ENCODE results near the gene ARHGAP15.

Gene ARHGAP15

DNA sequence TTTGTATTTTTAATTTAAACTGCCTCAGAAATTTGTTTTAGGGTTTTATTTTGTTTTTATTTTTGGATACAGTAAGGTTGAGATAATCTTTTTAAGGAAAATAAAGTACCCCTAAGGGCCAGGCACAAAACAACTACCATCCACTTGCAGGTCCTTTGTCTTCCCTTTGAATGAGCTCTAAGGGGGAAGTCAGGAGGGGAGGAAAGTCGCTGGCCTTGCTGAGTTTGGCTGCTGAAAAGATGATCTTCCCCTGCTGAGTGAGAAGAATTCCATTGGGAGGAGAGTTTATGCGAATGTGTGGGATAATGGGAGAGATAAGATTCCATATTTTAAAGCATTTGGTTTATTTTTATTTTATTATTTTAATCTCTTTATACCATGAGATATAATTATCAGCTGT lies 100.7 kb downstream of the ARHGAP15 start:
- DNase-seq: no peak

DNA sequence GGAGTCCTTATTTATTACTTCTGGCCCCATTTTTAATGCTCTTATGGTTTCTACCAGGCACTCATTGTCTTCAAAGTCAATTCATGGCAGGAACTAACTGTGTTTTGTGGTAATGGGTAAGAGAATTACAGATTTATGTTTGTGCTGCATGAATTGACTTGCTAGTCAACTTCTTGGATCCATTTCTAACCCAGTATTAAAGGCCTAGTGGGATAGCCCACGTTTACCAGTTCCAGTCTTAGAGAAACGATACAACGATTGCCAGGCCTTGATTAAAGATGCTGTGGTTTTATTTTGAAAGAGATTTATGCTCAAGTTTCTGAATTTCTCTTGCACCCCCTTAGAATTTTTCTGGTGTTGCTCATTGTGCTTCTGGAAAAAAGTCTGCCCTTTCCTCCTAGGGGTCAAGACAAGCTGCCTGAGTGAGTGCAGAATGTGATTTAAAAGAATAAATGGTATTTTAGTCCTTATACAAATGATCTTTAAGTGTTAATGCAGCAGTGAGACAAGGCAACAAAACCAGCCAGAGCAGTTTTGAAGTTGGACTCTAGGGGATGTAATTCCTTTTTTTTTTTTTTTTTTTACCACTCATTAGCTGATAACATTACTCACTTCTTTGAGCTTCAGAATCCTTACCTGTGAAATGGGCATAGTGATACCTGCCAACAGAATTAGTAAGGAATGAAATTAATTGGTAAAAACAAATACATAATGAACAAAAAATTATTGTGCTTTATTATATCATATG lies 101.5 kb downstream of the ARHGAP15 start:
- no peak for DNase-seq

GRCh38 chr2:143231254-143231645 lies 102.0 kb downstream of the ARHGAP15 start:
- DNase-seq: no peak

DNA sequence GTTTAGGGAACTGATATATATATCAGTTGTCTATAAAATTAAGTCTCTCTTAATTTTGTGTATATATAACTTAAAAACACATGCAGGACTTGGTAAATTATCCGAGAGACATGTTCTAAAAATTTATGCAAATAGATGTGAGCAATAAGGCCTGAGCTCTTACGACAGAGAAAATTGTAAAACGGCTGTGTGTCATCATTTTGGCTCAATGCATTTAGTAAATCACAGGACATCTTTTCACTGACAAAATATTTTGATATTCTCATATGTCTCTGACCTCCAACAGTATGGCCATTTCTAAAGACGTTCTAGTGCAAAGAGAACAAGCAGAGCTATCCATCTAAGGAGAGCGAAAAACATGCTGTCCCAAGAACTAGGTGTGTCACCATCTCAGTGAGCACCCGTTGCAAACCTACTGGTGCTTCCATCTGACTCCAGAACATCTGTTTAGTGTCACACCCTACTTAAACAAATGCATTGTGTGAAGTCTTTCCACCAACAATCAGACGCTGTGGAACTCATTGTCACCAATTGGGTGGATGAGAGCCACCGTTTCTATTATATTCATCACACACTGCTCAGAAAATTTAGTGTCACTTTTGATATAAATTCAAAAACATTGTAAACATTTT lies 108.0 kb downstream of the ARHGAP15 start:
- no peak for DNase-seq

DNA sequence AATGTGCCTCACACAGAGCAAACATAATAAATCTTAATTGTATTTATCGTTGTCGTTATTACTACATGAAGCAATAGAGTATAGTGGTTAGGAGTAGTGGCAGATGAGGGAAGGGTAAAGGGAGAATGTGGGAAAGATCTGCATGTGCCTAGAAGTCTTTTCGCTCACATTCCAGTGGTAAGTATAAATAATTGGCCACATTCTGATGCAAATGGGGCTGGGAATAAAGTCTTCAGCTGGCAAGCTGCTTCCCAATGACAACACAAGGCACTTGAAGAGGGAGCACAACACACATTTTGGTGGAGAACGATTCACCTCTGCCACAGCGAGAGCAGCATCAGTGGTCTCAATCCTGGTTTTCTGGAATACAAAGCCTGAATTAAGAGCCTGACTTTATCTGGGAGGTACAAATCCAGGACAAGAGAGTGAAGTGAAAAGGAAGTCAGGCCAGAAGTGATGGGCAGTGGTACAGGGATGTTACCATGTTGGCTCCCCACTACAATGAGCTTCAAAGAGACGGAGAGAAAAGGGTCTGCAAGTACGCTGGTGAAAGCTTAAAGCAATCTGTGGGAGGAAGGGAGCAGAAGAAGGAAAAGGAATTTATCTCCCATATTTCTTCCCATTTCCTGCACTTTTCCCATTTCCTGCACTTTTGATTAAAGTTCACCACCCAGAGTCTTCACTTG lies 112.3 kb downstream of the ARHGAP15 start:
- DNase-seq: no peak

DNA sequence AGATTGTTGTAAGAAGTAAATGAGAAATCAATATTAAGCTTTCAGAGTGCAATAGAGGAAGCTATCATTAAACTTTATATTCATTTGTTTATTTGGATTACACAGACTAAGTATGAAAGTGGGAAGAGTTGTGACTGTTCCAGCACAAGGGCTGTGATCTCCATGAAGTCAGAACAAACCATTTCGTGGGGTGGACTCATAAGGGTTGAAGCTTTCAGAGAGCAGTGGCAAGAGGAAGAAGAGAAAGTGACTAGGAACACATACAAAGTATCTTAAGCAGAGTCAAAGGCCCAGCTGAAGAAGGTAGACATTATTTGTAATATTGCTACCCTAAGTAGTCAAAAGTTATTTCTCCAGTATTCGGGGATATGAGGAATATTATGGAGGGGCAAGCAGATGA lies 117.0 kb downstream of the ARHGAP15 start:
- no peak for DNase-seq

DNA sequence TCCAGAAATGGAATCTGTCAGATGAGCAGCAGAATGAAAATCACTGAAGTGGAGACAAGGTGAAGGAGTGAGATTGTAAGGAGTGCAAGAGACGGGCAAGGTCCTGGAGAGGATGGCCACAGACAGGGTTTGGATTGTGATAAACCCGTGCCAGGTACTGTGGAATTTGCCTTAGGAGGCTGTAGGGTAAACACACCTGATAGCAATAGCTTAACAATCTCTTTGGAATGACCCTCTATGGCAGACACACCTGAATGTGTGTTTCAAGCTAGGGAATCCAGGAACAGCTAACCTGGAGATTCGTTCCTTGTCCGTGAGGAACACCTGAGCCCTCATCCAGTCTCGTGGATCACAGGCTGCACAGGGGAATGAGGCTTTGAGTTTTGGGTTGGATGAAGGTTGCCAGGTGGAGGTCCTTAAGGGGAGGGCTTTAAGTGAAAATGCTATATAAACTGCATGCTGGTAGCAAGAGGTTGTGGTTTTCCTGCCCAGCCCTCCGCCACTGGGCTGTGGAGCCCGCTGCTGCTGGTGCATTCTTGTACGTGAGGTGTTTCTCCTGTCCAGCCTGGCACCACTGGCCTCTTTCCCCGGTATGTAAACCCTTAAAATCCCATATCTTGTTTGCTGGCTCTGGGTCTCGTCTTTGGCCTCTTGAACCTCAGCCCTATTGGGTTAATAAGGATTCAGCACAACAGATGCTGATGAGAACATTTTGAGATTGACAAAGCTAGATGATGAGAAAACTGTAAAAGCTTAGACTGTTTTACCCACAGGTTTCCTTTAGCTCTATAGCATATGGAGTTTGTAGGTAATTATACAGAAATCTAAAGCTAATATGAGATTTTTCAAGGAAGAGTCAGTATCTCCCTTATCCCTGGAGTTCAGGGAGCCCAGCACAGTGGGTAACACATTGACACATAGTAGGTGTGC lies 117.9 kb downstream of the ARHGAP15 start:
- no peak for DNase-seq

DNA sequence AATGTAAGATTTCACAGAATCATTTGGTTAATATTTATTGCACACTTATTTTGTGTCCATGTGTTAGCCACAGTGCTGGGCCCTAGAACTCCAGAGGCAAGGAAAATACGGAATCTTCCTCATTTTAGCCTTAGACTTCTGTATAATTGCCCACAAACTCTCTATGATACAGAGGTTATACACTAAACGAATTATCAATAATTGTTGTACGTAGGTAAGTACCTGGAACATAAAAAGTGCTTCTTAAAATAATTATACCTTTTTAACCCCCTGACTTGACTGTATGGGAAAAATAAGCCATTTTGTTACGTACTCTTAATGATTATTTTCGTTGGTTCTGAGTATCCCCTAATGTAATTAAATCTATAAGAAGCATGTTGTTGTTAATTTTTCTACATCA lies 119.4 kb downstream of the ARHGAP15 start:
- DNase-seq: no peak

DNA sequence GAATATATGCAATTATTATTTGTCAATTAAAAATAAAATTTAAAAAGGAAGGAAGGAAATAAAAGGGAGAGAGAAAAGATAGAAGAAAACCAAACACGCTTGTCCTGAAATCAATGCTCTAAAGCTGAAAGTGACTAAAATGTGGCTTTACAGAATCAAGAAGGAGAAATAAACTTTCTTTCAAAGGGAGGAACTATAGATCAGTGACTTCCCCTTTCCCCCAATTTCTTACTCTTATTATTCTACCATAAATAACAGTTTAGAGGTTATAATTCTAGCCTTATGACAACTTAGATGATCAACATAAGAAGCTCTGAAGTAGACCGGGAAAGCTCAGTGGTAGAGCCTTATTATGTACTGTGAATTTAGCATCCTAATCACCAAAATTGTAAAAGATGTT lies 122.5 kb downstream of the ARHGAP15 start:
- no peak for DNase-seq

DNA sequence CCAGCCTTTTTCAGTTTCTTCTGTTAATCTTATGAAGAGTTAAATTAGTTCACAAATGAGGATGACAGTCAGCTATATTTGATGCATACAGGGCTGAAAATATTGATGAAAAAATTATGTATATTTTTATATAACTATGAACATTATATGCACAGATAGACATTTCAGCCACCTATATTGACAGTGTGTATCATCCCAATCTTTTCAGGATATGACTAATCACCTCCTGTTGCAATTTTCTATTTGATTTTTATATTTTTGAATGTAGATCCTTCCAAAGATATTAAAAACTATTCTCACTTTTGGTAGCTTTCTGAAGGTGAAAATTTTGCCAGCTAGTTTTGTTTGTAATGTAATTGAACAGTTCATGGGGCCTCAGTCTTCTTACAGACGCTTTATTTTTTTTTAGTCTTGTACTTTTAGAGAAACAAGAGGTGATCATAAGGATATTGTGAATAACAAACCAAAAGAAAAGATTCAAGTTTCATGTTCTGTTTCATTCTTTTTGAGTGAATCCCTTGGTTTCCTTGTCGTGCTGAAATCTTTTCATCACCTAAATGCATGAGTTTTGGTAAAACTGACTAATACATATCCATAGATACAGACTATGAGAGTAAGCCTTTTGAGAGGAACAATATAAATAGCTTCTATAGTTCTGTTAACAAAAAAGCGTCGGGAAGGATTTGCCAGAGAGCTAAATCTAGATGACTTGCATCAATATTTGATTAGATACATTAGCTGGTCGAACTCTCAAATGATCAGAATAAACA lies 123.1 kb downstream of the ARHGAP15 start:
- no peak for DNase-seq

GRCh38 chr2:143254110-143254509 lies 124.9 kb downstream of the ARHGAP15 start:
- no peak for DNase-seq

DNA sequence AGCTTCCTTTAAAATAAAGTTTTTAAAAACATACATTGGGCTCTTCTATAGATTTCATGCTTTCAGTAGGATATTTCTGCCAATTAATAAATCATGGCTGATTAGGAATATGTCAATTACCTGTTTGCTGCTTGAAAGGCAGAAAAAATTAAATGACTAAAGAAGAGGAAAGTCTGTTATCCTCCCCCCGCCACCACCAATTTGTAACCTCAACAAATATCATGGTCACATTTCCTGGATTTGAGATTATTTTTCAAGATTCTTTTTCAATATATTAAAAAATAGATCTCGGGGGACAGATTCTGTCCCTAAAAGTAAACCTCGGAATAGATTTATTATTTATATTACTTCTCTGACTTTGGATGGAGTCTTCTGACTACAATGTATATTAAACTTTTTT lies 125.9 kb downstream of the ARHGAP15 start:
- no peak for DNase-seq

DNA sequence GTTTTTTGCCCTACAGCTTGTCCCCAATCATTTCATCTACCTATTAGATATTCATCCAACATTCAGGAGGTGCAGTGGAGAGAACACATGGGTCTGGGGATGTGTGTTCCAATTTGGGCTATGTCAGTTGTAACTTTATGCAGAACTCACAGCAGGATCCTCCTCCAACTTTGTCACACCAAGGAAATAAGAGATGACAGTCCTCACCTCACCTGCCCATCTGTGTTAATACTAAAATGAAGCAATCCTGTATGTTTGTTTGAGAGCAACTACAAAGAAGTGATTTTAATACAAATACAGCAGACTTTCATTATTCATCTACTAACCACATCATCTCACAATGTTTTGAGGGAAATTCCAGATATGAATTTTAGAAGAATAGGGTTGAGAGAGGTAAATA lies 126.7 kb downstream of the ARHGAP15 start:
- DNase-seq: no peak

GRCh38 chr2:143258126-143258892 lies 129.1 kb downstream of the ARHGAP15 start:
- no peak for DNase-seq

GRCh38 chr2:143259368-143259958 lies 130.2 kb downstream of the ARHGAP15 start:
- peak; percentile 69 for DNase-seq

GRCh38 chr2:143261986-143262385 lies 132.8 kb downstream of the ARHGAP15 start:
- no peak for DNase-seq

DNA sequence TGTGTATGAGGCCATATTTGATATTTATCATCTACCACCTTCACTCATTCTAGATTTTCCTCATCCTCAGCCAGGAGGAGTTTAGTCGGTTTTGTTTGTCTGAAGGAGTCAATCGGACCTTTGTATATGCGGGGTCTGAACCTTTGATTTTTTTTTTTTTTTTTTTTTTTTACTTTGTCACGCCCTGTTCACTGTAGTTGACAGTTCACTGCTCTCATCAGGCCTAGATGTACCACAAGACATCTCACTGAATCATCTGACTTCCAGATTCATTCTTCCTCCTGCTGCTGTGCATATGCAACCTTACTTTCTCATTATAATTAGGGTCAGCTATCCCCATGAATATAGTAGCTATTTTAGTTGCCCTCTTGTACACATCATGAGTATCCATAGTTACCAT lies 133.2 kb downstream of the ARHGAP15 start:
- DNase-seq: no peak

DNA sequence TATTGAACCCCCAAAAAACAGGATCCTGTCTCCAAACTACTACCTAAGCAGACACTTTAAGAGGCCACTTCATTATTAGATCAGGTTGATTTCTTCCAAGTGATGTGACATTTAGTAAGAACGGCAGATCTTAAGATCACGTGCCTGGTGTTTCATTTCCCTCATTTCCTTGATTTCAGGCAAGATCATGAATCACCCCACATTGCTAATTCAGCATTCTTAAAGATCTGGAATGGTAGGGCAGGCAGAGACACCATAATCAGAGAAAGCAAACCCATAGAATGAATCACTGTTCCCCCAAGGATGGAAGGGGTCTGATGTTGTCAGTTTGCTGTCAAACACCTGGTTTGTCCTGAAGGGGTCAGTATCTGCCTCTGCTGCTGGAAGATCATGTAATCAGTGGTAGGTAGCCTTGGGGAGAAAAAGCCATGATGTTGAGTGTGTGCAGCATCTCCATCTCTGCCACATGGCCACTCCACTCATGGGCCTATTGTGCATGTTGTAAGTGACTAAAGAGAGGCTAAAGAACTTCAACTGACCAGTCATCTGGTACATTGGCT lies 133.9 kb downstream of the ARHGAP15 start:
- DNase-seq: no peak

DNA sequence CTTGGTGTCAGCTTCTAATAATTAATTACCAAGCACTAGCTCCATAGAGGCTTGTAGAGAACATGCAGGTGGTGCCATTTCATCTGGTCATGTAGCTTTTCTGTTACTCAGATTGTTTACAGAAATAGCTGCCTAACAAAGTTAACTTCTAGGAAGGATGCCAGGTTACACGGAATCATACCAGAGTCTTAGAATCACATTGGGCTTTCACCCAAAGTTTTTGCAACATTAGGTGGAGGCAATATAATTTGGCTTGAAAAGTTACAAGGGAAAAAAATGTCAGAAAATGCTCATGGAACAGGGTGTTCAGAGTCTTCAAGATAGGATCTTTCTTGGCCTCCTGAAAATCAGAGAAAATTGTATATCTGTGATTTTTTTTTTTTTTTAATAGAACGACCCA lies 135.6 kb downstream of the ARHGAP15 start:
- DNase-seq: no peak

DNA sequence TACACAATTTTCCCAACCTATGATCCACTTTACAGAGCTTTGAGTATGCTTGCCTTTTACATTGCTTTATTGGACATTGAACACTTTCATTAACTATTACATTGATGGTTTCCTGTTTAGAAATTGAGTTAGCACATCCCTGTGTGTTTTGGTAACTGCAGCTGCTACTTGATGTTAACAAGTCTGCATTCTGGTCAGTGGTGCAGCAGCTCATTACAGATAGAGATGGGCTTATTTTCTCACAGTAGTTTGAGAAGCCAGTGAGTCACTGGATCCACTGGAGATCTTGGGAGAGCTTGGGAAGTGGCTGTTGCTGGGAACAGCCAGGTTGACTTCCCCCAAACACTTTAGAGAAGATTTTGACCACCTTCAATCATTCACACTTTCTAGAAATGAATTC lies 150.5 kb downstream of the ARHGAP15 start:
- no peak for DNase-seq
